ENCODE results near the gene DDI1.

DNA sequence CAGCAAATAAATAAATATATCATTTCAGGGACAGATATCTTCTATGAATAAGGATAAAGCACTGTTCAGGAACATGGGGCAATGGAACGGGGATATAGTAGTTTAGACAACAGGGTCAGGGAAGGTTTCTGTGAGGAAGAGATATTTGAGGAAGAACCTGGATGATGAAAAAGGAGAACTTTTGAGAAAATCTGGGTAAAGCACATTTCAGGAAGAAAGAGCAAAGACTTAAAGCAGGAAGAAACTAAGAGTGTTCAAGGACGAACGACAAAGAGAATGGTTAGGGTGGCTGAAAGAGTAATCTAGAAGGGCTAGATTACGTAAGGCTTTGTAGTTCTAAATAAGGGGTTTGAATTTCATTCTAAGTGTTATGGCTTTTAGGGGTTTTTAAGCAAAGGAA is 12.7 kb downstream of the DDI1 start:
- TF ChIP-seq CTCF (IDR thresholded peaks at IDR 0.05), result no peak
- TF ChIP-seq POLR2A (IDR thresholded peaks at IDR 0.05), result no peak

Measured in uterus (tissue), 2 donors.